ENCODE data around the gene FBXO34.

The FBXO34 gene

DNA sequence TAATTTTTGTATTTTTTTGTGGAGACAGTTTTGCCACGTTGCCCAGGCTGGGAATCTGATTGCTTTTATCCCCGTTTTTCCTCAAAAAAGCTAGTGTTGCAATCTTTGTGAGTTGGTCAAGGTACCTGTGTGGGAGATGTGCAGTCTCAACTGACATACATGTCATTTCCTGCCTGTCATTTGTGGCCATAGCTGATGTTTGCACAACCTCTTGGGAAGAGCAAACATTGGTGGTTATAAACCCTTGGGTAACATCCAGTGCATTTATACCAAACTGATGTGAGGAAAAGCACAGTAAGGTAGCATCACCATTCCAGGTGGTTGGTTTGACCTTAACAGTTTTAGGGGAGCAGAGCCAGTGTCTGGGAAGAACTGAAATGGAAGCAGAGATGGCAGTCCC lies 85.7 kb downstream of the FBXO34 start:
- no peak overlapping the region for H2AFZ ChIP-seq (ENCODE audit: low read depth, low read length)
- H3K9me3 ChIP-seq (ENCODE audit: insufficient read depth, low read length, severe bottlenecking): no peaks in the 10 kb centered on the region
- H3K27ac ChIP-seq (ENCODE audit: low read length): no peak overlapping the region
- H3K9ac ChIP-seq (ENCODE audit: low read depth, low read length): no peak overlapping the region
- no peaks in the 10 kb centered on the region for H3K79me2 ChIP-seq (ENCODE audit: insufficient read depth, low read length)
- no peaks in the 10 kb centered on the region for H3K27me3 ChIP-seq (ENCODE audit: insufficient read depth, low read length, poor library complexity)
- H4K20me1 ChIP-seq (ENCODE audit: insufficient read depth, low read length): peaks cover 4% of the 10 kb centered on the region; the same call in 1 of the 2 replicates
- H3K4me1 ChIP-seq (ENCODE audit: insufficient read depth, low read length): no peaks in the 10 kb centered on the region
- DNase-seq (no peak), ATAC-seq (ENCODE audit: insufficient read depth, low read depth) (no peak)
- H3K36me3 ChIP-seq (ENCODE audit: insufficient read depth, low read length): peaks cover 36% of the 10 kb centered on the region
- no peak overlapping the region for H3K4me3 ChIP-seq (ENCODE audit: low read depth in 1 of 2, low read length in 2 of 2)
- no peak overlapping the region for H3K4me2 ChIP-seq (ENCODE audit: insufficient read depth, low read length)
- TF ChIP-seq, protein P1, sequence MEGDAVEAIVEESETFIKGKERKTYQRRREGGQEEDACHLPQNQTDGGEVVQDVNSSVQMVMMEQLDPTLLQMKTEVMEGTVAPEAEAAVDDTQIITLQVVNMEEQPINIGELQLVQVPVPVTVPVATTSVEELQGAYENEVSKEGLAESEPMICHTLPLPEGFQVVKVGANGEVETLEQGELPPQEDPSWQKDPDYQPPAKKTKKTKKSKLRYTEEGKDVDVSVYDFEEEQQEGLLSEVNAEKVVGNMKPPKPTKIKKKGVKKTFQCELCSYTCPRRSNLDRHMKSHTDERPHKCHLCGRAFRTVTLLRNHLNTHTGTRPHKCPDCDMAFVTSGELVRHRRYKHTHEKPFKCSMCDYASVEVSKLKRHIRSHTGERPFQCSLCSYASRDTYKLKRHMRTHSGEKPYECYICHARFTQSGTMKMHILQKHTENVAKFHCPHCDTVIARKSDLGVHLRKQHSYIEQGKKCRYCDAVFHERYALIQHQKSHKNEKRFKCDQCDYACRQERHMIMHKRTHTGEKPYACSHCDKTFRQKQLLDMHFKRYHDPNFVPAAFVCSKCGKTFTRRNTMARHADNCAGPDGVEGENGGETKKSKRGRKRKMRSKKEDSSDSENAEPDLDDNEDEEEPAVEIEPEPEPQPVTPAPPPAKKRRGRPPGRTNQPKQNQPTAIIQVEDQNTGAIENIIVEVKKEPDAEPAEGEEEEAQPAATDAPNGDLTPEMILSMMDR (IDR thresholded peaks at IDR 0.05; ENCODE audit: borderline replicate concordance, extremely low read depth, low read length, poor library complexity, severe bottlenecking): no peak
- no peak for TF ChIP-seq EZH2 (IDR thresholded peaks at IDR 0.05; ENCODE audit: borderline replicate concordance, low read depth, low read length, severe bottlenecking)

DNA sequence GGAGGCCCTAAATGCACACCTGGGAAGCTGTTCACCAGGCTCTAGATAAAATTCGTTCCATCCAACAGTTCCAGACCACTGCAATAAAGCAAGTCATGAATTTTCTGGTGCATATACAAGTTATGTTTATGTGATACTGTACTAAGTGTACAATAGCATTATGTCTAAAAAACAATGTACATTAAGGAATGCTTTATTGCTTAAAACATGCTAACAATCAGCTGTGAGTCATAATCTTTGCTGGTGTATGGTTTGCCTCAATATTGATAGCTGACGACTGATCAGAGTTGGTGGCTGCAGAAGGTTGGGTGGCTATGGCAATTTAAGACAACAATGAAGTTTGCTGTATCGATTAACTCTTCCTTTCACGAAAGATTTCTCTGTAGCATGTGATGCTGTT lies 88.1 kb downstream of the FBXO34 start:
- Histone ChIP-seq H3K9ac (ENCODE audit: low read depth, low read length) (no peak overlapping the region), H4K20me1 (ENCODE audit: insufficient read depth, low read length) (no peaks in the 10 kb centered on the region), H3K4me2 (ENCODE audit: insufficient read depth, low read length) (no peak overlapping the region), H3K79me2 (ENCODE audit: insufficient read depth, low read length) (no peaks in the 10 kb centered on the region), H3K27ac (ENCODE audit: low read length) (no peak overlapping the region), H2AFZ (ENCODE audit: low read depth, low read length) (no peak overlapping the region), H3K4me1 (ENCODE audit: insufficient read depth, low read length) (no peaks in the 10 kb centered on the region), H3K27me3 (ENCODE audit: insufficient read depth, low read length, poor library complexity) (no peaks in the 10 kb centered on the region), H3K36me3 (ENCODE audit: insufficient read depth, low read length) (peaks cover 19% of the 10 kb centered on the region), H3K9me3 (ENCODE audit: insufficient read depth, low read length, severe bottlenecking) (no peaks in the 10 kb centered on the region), H3K4me3 (ENCODE audit: low read depth in 1 of 2, low read length in 2 of 2) (no peak overlapping the region)
- TF ChIP-seq EZH2 (IDR thresholded peaks at IDR 0.05; ENCODE audit: borderline replicate concordance, low read depth, low read length, severe bottlenecking): no peak
- TF ChIP-seq, protein P1 (IDR thresholded peaks at IDR 0.05; ENCODE audit: borderline replicate concordance, extremely low read depth, low read length, poor library complexity, severe bottlenecking): no peak
- ATAC-seq (ENCODE audit: insufficient read depth, low read depth): no peak
- DNase-seq: no peak

DNA sequence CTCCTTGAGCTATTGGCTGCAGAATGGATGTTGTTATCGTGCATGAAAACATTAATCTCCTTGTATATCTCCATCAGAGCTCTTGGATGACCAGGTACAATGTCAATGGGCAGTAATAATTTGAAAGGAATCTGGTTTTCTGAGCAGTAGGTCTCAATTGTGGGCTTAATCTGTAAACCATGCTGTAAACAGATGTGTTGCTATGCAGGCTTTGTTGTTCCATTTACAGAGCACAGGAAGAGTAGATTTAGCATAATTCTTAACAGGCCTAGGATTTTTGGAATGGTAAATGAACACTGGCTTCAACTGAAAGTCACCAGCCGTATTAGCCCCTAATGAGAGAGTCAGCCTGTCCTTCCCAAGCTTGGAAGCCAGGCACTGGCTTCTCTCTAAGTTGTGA lies 90.0 kb downstream of the FBXO34 start:
- Histone ChIP-seq H3K4me1 (ENCODE audit: insufficient read depth, low read length) (no peaks in the 10 kb centered on the region), H2AFZ (ENCODE audit: low read depth, low read length) (no peak overlapping the region), H3K79me2 (ENCODE audit: insufficient read depth, low read length) (no peaks in the 10 kb centered on the region), H3K9ac (ENCODE audit: low read depth, low read length) (no peak overlapping the region), H3K4me3 (ENCODE audit: low read depth in 1 of 2, low read length in 2 of 2) (no peak overlapping the region), H4K20me1 (ENCODE audit: insufficient read depth, low read length) (no peaks in the 10 kb centered on the region), H3K36me3 (ENCODE audit: insufficient read depth, low read length) (peaks cover 8% of the 10 kb centered on the region; the same call in 1 of the 2 replicates), H3K27ac (ENCODE audit: low read length) (no peak overlapping the region), H3K27me3 (ENCODE audit: insufficient read depth, low read length, poor library complexity) (no peaks in the 10 kb centered on the region), H3K9me3 (ENCODE audit: insufficient read depth, low read length, severe bottlenecking) (no peaks in the 10 kb centered on the region), H3K4me2 (ENCODE audit: insufficient read depth, low read length) (no peak overlapping the region)
- ATAC-seq (ENCODE audit: insufficient read depth, low read depth): no peak
- TF ChIP-seq EZH2 (IDR thresholded peaks at IDR 0.05; ENCODE audit: borderline replicate concordance, low read depth, low read length, severe bottlenecking): no peak
- TF ChIP-seq, protein P1 (IDR thresholded peaks at IDR 0.05; ENCODE audit: borderline replicate concordance, extremely low read depth, low read length, poor library complexity, severe bottlenecking): no peak
- no peak for DNase-seq

DNA sequence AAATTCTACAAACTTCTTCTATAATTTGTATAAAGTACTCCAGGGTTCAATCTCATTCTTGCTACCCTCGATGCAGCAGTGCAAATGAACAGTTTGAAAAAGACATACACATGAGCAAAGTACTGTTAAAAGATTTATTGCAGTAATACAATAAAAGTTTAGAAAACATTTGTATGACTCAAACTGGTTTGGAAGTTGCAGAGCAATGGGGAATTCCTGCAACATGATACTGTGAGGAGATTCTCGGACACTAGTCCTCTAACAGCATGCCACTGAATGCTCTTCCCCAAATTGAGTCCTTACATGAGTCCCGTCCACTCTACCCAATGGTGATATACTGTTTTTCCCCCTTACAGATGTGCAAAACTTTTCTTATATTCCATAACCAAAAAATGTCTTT lies 95.0 kb downstream of the FBXO34 start:
- Histone ChIP-seq H3K27me3 (ENCODE audit: insufficient read depth, low read length, poor library complexity) (no peaks in the 10 kb centered on the region), H3K9me3 (ENCODE audit: insufficient read depth, low read length, severe bottlenecking) (no peaks in the 10 kb centered on the region), H3K9ac (ENCODE audit: low read depth, low read length) (no peak overlapping the region), H3K4me3 (ENCODE audit: low read depth in 1 of 2, low read length in 2 of 2) (no peak overlapping the region), H4K20me1 (ENCODE audit: insufficient read depth, low read length) (no peaks in the 10 kb centered on the region), H3K4me1 (ENCODE audit: insufficient read depth, low read length) (no peaks in the 10 kb centered on the region), H2AFZ (ENCODE audit: low read depth, low read length) (no peak overlapping the region), H3K27ac (ENCODE audit: low read length) (no peak overlapping the region), H3K4me2 (ENCODE audit: insufficient read depth, low read length) (no peak overlapping the region), H3K36me3 (ENCODE audit: insufficient read depth, low read length) (peaks cover 37% of the 10 kb centered on the region), H3K79me2 (ENCODE audit: insufficient read depth, low read length) (no peaks in the 10 kb centered on the region)
- TF ChIP-seq EZH2 (IDR thresholded peaks at IDR 0.05; ENCODE audit: borderline replicate concordance, low read depth, low read length, severe bottlenecking): no peak
- TF ChIP-seq, protein P1 (IDR thresholded peaks at IDR 0.05; ENCODE audit: borderline replicate concordance, extremely low read depth, low read length, poor library complexity, severe bottlenecking): no peak
- DNase-seq: no peak
- ATAC-seq (ENCODE audit: insufficient read depth, low read depth): no peak
